ENCODE measurements around the gene DHRS1. TPM values are rescaled to one million over a fixed set of nuclear protein-coding genes. Genes with fewer than 3 reads are reported as not detected.

DHRS1 gene
- total and polyA plus RNA-seq, 2 donors = 10.2 to 59.6 TPM

- no peak for DNase-seq (ENCODE audit: low read depth in 6 of 9, low spot score in 9 of 9)
- H3K4me1 ChIP-seq (ENCODE audit: control insufficient read depth in 2 of 2, insufficient read depth in 2 of 2, low read length in 2 of 2) = peaks cover 11 to 26% of the 10 kb centered on the region in 2 donors
- peak overlapping the region; percentile 67 to 83 for H3K4me3 ChIP-seq (ENCODE audit: low read length in 2 of 2)
- H3K36me3 ChIP-seq (ENCODE audit: control insufficient read depth in 2 of 2, insufficient read depth in 2 of 2, low read length in 1 of 2) = peaks cover 5 to 13% of the 10 kb centered on the region in 2 donors
- no peaks in the 10 kb centered on the region for H3K27me3 ChIP-seq (ENCODE audit: control insufficient read depth in 2 of 2, insufficient read depth in 1 of 2, low read length in 1 of 2)
- 22% methylated on average over 3 of the region's 3 CpGs for WGBS
- no peaks in the 10 kb centered on the region for H3K9me3 ChIP-seq (ENCODE audit: control insufficient read depth in 2 of 2, insufficient read depth in 1 of 2, low read length in 1 of 2)
- H3K27ac ChIP-seq (ENCODE audit: low read depth in 1 of 2, low read length in 1 of 2) = peak overlapping the region; percentile 79 to 99
Measured at GRCh38 chr14:24271834-24272263, 27.7 kb downstream of the DHRS1 start.

GRCh38 chr14:24271134-24271833, 28.3 kb downstream of the DHRS1 start, which contains the start of gene RABGGTA:
Gene RABGGTA (minus strand): TSS chr14:24271597. CDS start chr14:24271115, 482 bp downstream.
- under 1% methylated on average over 61 of the region's 61 CpGs for WGBS
- peak; percentile 80 to 96 (median 88) for DNase-seq (ENCODE audit: low read depth in 6 of 9, low spot score in 9 of 9)
- H3K4me3 ChIP-seq (ENCODE audit: low read length in 2 of 2) = peak within 1 kb of the TSS; percentile 67 to 83
- no peaks in the 10 kb centered on the region for H3K27me3 ChIP-seq (ENCODE audit: control insufficient read depth in 2 of 2, insufficient read depth in 1 of 2, low read length in 1 of 2)
- no peaks in the 10 kb centered on the region for H3K9me3 ChIP-seq (ENCODE audit: control insufficient read depth in 2 of 2, insufficient read depth in 1 of 2, low read length in 1 of 2)
- H3K36me3 ChIP-seq (ENCODE audit: control insufficient read depth in 2 of 2, insufficient read depth in 2 of 2, low read length in 1 of 2) = peaks cover 5 to 17% of the 10 kb centered on the region in 2 donors
- H3K4me1 ChIP-seq (ENCODE audit: control insufficient read depth in 2 of 2, insufficient read depth in 2 of 2, low read length in 2 of 2) = peaks cover 11 to 26% of the 10 kb centered on the region in 2 donors
- peak within 1 kb of the TSS; percentile 94 to 99 for H3K27ac ChIP-seq (ENCODE audit: low read depth in 1 of 2, low read length in 1 of 2)

- WGBS = 17% methylated on average over 13 of the region's 13 CpGs
- Histone ChIP-seq H3K36me3 (ENCODE audit: control insufficient read depth in 2 of 2, insufficient read depth in 2 of 2, low read length in 1 of 2) (peaks cover 5 to 19% of the 10 kb centered on the region in 2 donors), H3K27ac (ENCODE audit: low read depth in 1 of 2, low read length in 1 of 2) (peak overlapping the region; percentile 94 to 99), H3K9me3 (ENCODE audit: control insufficient read depth in 2 of 2, insufficient read depth in 1 of 2, low read length in 1 of 2) (no peaks in the 10 kb centered on the region), H3K4me3 (ENCODE audit: low read length in 2 of 2) (peak overlapping the region; percentile 67 to 83), H3K27me3 (ENCODE audit: control insufficient read depth in 2 of 2, insufficient read depth in 1 of 2, low read length in 1 of 2) (no peaks in the 10 kb centered on the region), H3K4me1 (ENCODE audit: control insufficient read depth in 2 of 2, insufficient read depth in 2 of 2, low read length in 2 of 2) (peaks cover 11 to 26% of the 10 kb centered on the region in 2 donors)
- DNase-seq (ENCODE audit: low read depth in 6 of 9, low spot score in 9 of 9) = no peak
Measured at GRCh38 chr14:24270537-24271133, 28.9 kb downstream of the DHRS1 start.

- H3K9me3 ChIP-seq (ENCODE audit: control insufficient read depth in 2 of 2, insufficient read depth in 1 of 2, low read length in 1 of 2) = no peaks in the 10 kb centered on the region
- H3K27me3 ChIP-seq (ENCODE audit: control insufficient read depth in 2 of 2, insufficient read depth in 1 of 2, low read length in 1 of 2) = no peaks in the 10 kb centered on the region
- over 99% methylated on average over 14 of the region's 14 CpGs for WGBS
- peaks cover 9 to 19% of the 10 kb centered on the region in 2 donors for H3K36me3 ChIP-seq (ENCODE audit: control insufficient read depth in 2 of 2, insufficient read depth in 2 of 2, low read length in 1 of 2)
- H3K27ac ChIP-seq (ENCODE audit: low read depth in 1 of 2, low read length in 1 of 2) = no peak overlapping the region
- no peak for DNase-seq (ENCODE audit: low read depth in 6 of 9, low spot score in 9 of 9)
- H3K4me1 ChIP-seq (ENCODE audit: control insufficient read depth in 2 of 2, insufficient read depth in 2 of 2, low read length in 2 of 2) = peaks cover 11 to 27% of the 10 kb centered on the region in 2 donors
- H3K4me3 ChIP-seq (ENCODE audit: low read length in 2 of 2) = no peak overlapping the region
Measured at GRCh38 chr14:24269910-24270536, 29.6 kb downstream of the DHRS1 start.

GRCh38 chr14:24269368-24269767, 30.2 kb downstream of the DHRS1 start:
- Histone ChIP-seq H3K4me3 (ENCODE audit: low read length in 2 of 2) (no peak overlapping the region), H3K36me3 (ENCODE audit: control insufficient read depth in 2 of 2, insufficient read depth in 2 of 2, low read length in 1 of 2) (peaks cover 9 to 19% of the 10 kb centered on the region in 2 donors), H3K4me1 (ENCODE audit: control insufficient read depth in 2 of 2, insufficient read depth in 2 of 2, low read length in 2 of 2) (peaks cover 11 to 27% of the 10 kb centered on the region in 2 donors), H3K9me3 (ENCODE audit: control insufficient read depth in 2 of 2, insufficient read depth in 1 of 2, low read length in 1 of 2) (no peaks in the 10 kb centered on the region), H3K27me3 (ENCODE audit: control insufficient read depth in 2 of 2, insufficient read depth in 1 of 2, low read length in 1 of 2) (no peaks in the 10 kb centered on the region), H3K27ac (ENCODE audit: low read depth in 1 of 2, low read length in 1 of 2) (no peak overlapping the region)
- WGBS = 98% methylated on average over 8 of the region's 8 CpGs
- no peak for DNase-seq (ENCODE audit: low read depth in 6 of 9, low spot score in 9 of 9)

GRCh38 chr14:24268225-24268624, 31.4 kb downstream of the DHRS1 start:
- no peak overlapping the region for H3K4me3 ChIP-seq (ENCODE audit: low read length in 2 of 2)
- no peaks in the 10 kb centered on the region for H3K9me3 ChIP-seq (ENCODE audit: control insufficient read depth in 2 of 2, insufficient read depth in 1 of 2, low read length in 1 of 2)
- peaks cover 9 to 19% of the 10 kb centered on the region in 2 donors for H3K36me3 ChIP-seq (ENCODE audit: control insufficient read depth in 2 of 2, insufficient read depth in 2 of 2, low read length in 1 of 2)
- H3K4me1 ChIP-seq (ENCODE audit: control insufficient read depth in 2 of 2, insufficient read depth in 2 of 2, low read length in 2 of 2) = peaks cover 11 to 21% of the 10 kb centered on the region in 2 donors
- no peak for DNase-seq (ENCODE audit: low read depth in 6 of 9, low spot score in 9 of 9)
- no peak overlapping the region for H3K27ac ChIP-seq (ENCODE audit: low read depth in 1 of 2, low read length in 1 of 2)
- no peaks in the 10 kb centered on the region for H3K27me3 ChIP-seq (ENCODE audit: control insufficient read depth in 2 of 2, insufficient read depth in 1 of 2, low read length in 1 of 2)
- 98% methylated on average over 9 of the region's 9 CpGs for WGBS

- H3K4me3 ChIP-seq (ENCODE audit: low read length in 2 of 2) = no peak overlapping the region
- H3K4me1 ChIP-seq (ENCODE audit: control insufficient read depth in 2 of 2, insufficient read depth in 2 of 2, low read length in 2 of 2) = peaks cover 11 to 20% of the 10 kb centered on the region in 2 donors
- DNase-seq (ENCODE audit: low read depth in 6 of 9, low spot score in 9 of 9) = no peak
- H3K27ac ChIP-seq (ENCODE audit: low read depth in 1 of 2, low read length in 1 of 2) = no peak overlapping the region
- 98% methylated on average over 9 of the region's 9 CpGs for WGBS
- H3K27me3 ChIP-seq (ENCODE audit: control insufficient read depth in 2 of 2, insufficient read depth in 1 of 2, low read length in 1 of 2) = no peaks in the 10 kb centered on the region
- H3K9me3 ChIP-seq (ENCODE audit: control insufficient read depth in 2 of 2, insufficient read depth in 1 of 2, low read length in 1 of 2) = no peaks in the 10 kb centered on the region
- H3K36me3 ChIP-seq (ENCODE audit: control insufficient read depth in 2 of 2, insufficient read depth in 2 of 2, low read length in 1 of 2) = peaks cover 9 to 19% of the 10 kb centered on the region in 2 donors
Measured at GRCh38 chr14:24267516-24267915, 32.1 kb downstream of the DHRS1 start.

GRCh38 chr14:24266344-24267244, 33.0 kb downstream of the DHRS1 start:
- Histone ChIP-seq H3K27ac (ENCODE audit: low read depth in 1 of 2, low read length in 1 of 2) (peak overlapping the region in 1 of 2 donors; percentile 25), H3K4me1 (ENCODE audit: control insufficient read depth in 2 of 2, insufficient read depth in 2 of 2, low read length in 2 of 2) (peaks cover 6 to 12% of the 10 kb centered on the region in 2 donors), H3K9me3 (ENCODE audit: control insufficient read depth in 2 of 2, insufficient read depth in 1 of 2, low read length in 1 of 2) (no peaks in the 10 kb centered on the region), H3K27me3 (ENCODE audit: control insufficient read depth in 2 of 2, insufficient read depth in 1 of 2, low read length in 1 of 2) (no peaks in the 10 kb centered on the region), H3K4me3 (ENCODE audit: low read length in 2 of 2) (no peak overlapping the region), H3K36me3 (ENCODE audit: control insufficient read depth in 2 of 2, insufficient read depth in 2 of 2, low read length in 1 of 2) (peaks cover 9 to 19% of the 10 kb centered on the region in 2 donors)
- DNase-seq (ENCODE audit: low read depth in 6 of 9, low spot score in 9 of 9) = no peak
- 95% methylated on average over 18 of the region's 18 CpGs for WGBS
